ENCODE results near the gene TCF15. TPM values are rescaled to one million over a fixed set of nuclear protein-coding genes. Genes with fewer than 3 reads are reported as not detected.

The TCF15 gene
- total and polyA plus RNA-seq, 11 donors = 5.8 to 18.0 (median 10.0) TPM

DNA sequence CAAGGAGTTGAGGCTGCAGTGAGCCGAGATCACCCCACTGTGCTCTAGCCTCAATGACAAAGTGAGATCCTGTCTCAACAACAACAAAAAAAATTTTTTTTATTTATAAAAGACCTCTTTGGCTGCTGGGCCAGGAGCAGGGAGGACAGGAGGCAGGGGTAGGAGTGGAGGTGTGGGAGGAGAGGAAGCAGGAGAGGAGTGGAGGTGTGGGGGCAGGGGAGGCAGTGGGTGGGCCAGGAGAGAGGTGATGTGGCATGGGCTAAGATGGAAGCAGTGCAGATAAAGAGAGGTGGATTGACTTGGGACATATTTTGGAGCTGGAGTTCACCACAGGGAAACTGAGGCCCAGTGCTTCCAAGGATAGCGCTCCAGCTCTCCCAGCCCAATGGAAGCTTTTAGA is 53.1 kb downstream of the TCF15 start:
- H3K4me3 ChIP-seq = no peak overlapping the region
- no peaks in the 10 kb centered on the region for H3K36me3 ChIP-seq
- 98 to 100% (median 98%) methylated on average over 2 of the region's 2 CpGs for WGBS, 4 donors
- H3K9me3 ChIP-seq = no peaks in the 10 kb centered on the region
- H3K27me3 ChIP-seq = no peaks in the 10 kb centered on the region
- no peak for DNase-seq
- H3K27ac ChIP-seq = no peak overlapping the region
- ATAC-seq = no peak
- peaks cover 0 to 23% (median 1%) of the 10 kb centered on the region in 12 donors for H3K4me1 ChIP-seq
- intact Hi-C loops (cut with DNase I) = no loop called here
- no peak for TF ChIP-seq POLR2A (IDR thresholded peaks at IDR 0.05)
- TF ChIP-seq, protein P1, sequence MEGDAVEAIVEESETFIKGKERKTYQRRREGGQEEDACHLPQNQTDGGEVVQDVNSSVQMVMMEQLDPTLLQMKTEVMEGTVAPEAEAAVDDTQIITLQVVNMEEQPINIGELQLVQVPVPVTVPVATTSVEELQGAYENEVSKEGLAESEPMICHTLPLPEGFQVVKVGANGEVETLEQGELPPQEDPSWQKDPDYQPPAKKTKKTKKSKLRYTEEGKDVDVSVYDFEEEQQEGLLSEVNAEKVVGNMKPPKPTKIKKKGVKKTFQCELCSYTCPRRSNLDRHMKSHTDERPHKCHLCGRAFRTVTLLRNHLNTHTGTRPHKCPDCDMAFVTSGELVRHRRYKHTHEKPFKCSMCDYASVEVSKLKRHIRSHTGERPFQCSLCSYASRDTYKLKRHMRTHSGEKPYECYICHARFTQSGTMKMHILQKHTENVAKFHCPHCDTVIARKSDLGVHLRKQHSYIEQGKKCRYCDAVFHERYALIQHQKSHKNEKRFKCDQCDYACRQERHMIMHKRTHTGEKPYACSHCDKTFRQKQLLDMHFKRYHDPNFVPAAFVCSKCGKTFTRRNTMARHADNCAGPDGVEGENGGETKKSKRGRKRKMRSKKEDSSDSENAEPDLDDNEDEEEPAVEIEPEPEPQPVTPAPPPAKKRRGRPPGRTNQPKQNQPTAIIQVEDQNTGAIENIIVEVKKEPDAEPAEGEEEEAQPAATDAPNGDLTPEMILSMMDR (IDR thresholded peaks at IDR 0.05) = no peak

DNA sequence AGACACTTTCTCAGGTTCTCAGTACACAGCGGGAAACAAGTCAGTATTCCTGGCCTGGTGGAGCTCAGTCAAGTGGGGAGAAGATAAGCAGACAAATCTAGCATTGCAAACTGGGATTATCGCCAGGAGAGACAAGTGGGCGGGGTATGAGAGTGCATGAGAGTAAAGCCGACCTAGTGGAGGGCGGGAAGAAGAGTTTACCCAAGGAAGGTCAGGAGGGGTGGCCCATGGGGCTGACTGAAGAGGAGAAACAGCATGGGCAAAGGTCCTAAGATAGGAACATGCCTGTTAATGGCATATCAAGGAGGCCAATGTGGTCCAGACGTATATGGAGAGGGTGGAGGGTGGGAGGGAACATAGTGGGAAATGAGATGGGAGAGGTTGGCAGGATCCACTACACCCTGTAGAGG is 54.1 kb downstream of the TCF15 start:
- TF ChIP-seq, protein P1 (IDR thresholded peaks at IDR 0.05) = no peak
- no peak for TF ChIP-seq POLR2A (IDR thresholded peaks at IDR 0.05)

More for the DNA sequence above, 54.1 kb downstream of the TCF15 start:
- peak; percentile 82 to 94 (median 92) for ATAC-seq
- Histone ChIP-seq H3K9me3 (no peaks in the 10 kb centered on the region), H3K4me1 (peaks cover 0 to 16% (median 0%) of the 10 kb centered on the region in 12 donors), H3K4me3 (no peak overlapping the region), H3K36me3 (no peaks in the 10 kb centered on the region), H3K27me3 (peaks cover 0 to 5% (median 0%) of the 10 kb centered on the region in 9 donors), H3K27ac (peak overlapping the region in 3 of 12 donors; percentile 16 to 44 (median 26))
- intact Hi-C loops (cut with DNase I) = no loop called here
- DNase-seq = peak in 4 of 5 donors; percentile 63 to 81 (median 68)
- WGBS, 4 donors = 25 to 34% (median 29%) methylated on average over 6 of the region's 6 CpGs

Other genes with a start within 250 kb of the TCF15 start
- gene TRIB3, start 229.5 kb downstream of the TCF15 start, total RNA-seq = 1 to 10 TPM in 7 of 9 donors, under 1 TPM in 2; 0.47 to 4.9 (median 1.2) TPM
- 1 to 10 TPM in 1 of 2 donors, under 1 TPM in 1; 0.61 to 5.9 TPM for gene TRIB3, start 229.5 kb downstream of the TCF15 start, polyA plus RNA-seq
- gene RBCK1, start 202.0 kb downstream of the TCF15 start, total RNA-seq = 10 to 100 TPM; 37.0 to 77.7 (median 47.1) TPM
- 10 to 100 TPM; 50.6 to 60.9 TPM for gene RBCK1, start 202.0 kb downstream of the TCF15 start, polyA plus RNA-seq
- gene TBC1D20, start 147.8 kb downstream of the TCF15 start, total RNA-seq = 10 to 100 TPM; 19.0 to 38.9 (median 26.3) TPM
- gene TBC1D20, start 147.8 kb downstream of the TCF15 start, polyA plus RNA-seq = 10 to 100 TPM in 1 of 2 donors, 1 to 10 TPM in 1; 9.3 to 25.5 TPM
- gene CSNK2A1, start 66.5 kb downstream of the TCF15 start, total RNA-seq = 100 to 1,000 TPM; 107 to 136 (median 126) TPM
- gene CSNK2A1, start 66.5 kb downstream of the TCF15 start, polyA plus RNA-seq = 10 to 100 TPM; 30.3 to 72.1 TPM
- 100 to 1,000 TPM in 1 of 9 donors, 10 to 100 TPM in 8; 25.3 to 147 (median 39.1) TPM for gene SRXN1, start 42.9 kb upstream of the TCF15 start, total RNA-seq
- 10 to 100 TPM; 11.8 to 56.2 TPM for gene SRXN1, start 42.9 kb upstream of the TCF15 start, polyA plus RNA-seq
- gene SCRT2, start 65.5 kb upstream of the TCF15 start, total RNA-seq = not detected
- gene SCRT2, start 65.5 kb upstream of the TCF15 start, polyA plus RNA-seq = not detected
- 10 to 100 TPM in 1 of 9 donors, 1 to 10 TPM in 8; 1.4 to 18.6 (median 2.8) TPM for gene SLC52A3, start 158.2 kb upstream of the TCF15 start, total RNA-seq
- gene SLC52A3, start 158.2 kb upstream of the TCF15 start, polyA plus RNA-seq = 1 to 10 TPM; 1.7 to 3.4 TPM
- gene FAM110A, start 223.4 kb upstream of the TCF15 start, total RNA-seq = 1 to 10 TPM; 1.2 to 8.1 (median 2.3) TPM
- gene FAM110A, start 223.4 kb upstream of the TCF15 start, polyA plus RNA-seq = 1 to 10 TPM; 1.3 to 1.6 TPM

Data from heart left ventricle (tissue), 16 donors.